ENCODE data around the gene ZSCAN12.

ZSCAN12 gene

DNA sequence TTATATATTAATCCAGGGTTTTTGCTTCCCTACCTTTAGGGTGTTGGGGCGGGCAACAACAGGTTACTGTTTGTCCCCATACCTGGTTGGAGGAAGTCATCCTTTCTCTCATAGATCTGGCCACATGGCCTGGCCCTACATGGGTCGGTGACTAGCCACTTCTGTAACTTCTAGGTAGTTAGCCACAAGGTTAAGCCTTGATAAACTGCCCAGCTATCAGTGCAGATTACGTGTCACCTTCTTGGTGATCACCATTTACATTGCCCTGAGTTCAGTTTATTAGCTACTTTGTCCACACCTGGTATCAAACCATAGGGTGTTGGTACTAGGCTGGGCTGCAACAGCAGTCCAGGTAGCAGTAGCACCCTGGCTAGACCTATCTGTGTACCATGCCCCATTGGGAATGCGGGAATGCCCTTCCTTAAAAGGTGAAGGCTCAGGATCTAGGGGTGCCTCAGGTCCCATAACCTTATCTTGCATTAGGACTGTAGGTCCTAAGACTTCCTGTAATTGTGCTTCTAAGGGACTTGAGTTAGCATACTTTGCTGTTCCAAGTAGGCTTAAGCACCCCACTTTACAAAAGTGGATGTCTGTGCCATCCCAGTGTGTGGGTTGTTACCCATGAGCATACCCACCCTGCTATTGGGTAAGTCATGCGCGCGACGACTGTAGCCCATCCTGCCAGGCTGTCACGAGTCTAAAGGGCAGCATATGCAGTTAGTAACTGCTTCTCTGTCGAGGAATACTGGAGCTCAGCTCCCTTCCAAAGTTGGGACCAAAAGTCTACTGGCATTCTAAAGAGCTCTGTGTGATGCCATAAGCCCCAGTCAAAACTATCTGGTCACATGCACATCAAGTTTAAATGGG is 44.6 kb downstream of the ZSCAN12 start:
- Histone ChIP-seq H3K79me2 (ENCODE audit: control insufficient read depth, insufficient read depth, low read length, unreplicated experiment) (peaks cover 48% of the 10 kb centered on the region), H2AFZ (ENCODE audit: low read length, unreplicated experiment) (peak overlapping the region; percentile 73), H3K4me1 (ENCODE audit: control insufficient read depth, insufficient read depth, low read length, unreplicated experiment) (peaks cover 30% of the 10 kb centered on the region), H3K4me3 (ENCODE audit: low read depth, low read length) (peak overlapping the region; percentile 90), H3K27me3 (ENCODE audit: insufficient read depth, low read length) (no peaks in the 10 kb centered on the region), H3K36me3 (ENCODE audit: insufficient read depth, low read length) (no peaks in the 10 kb centered on the region), H3K27ac (ENCODE audit: low read depth, low read length) (peak overlapping the region; percentile 47)

- Histone ChIP-seq H3K27ac (ENCODE audit: low read depth, low read length) (peak overlapping the region; percentile 47), H3K27me3 (ENCODE audit: insufficient read depth, low read length) (no peaks in the 10 kb centered on the region), H3K4me3 (ENCODE audit: low read depth, low read length) (no peak overlapping the region), H2AFZ (ENCODE audit: low read length, unreplicated experiment) (no peak overlapping the region), H3K36me3 (ENCODE audit: insufficient read depth, low read length) (no peaks in the 10 kb centered on the region), H3K4me1 (ENCODE audit: control insufficient read depth, insufficient read depth, low read length, unreplicated experiment) (peaks cover 30% of the 10 kb centered on the region), H3K79me2 (ENCODE audit: control insufficient read depth, insufficient read depth, low read length, unreplicated experiment) (peaks cover 49% of the 10 kb centered on the region)
Observed at GRCh38 chr6:28353981-28354676, 45.4 kb downstream of the ZSCAN12 start.

DNA sequence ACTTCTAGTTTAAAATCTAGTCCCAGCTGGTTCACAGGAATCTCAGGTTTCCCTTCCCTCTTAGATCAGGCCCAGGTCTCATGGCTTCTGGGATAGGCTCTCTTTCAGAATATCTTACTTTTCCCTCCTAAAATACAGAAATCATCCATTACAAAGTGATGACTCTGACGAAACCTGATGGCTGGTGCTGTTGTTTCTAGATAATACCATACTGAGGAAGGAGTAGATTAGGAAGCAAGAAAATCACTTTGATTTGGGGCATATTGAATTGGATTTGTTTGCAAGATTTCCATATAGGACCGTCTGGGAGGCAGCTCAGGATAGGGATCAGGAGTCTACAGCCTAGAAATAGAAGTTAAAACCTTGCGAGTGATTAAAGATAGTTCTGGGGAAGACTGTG is 46.2 kb downstream of the ZSCAN12 start:
- no peaks in the 10 kb centered on the region for H3K36me3 ChIP-seq (ENCODE audit: insufficient read depth, low read length)

GRCh38 chr6:28351493-28351925 is 48.0 kb downstream of the ZSCAN12 start:
- no peak overlapping the region for H3K27ac ChIP-seq (ENCODE audit: low read depth, low read length)
- H3K79me2 ChIP-seq (ENCODE audit: control insufficient read depth, insufficient read depth, low read length, unreplicated experiment): peaks cover 47% of the 10 kb centered on the region
- no peak overlapping the region for H2AFZ ChIP-seq (ENCODE audit: low read length, unreplicated experiment)
- H3K4me1 ChIP-seq (ENCODE audit: control insufficient read depth, insufficient read depth, low read length, unreplicated experiment): peaks cover 25% of the 10 kb centered on the region
- no peaks in the 10 kb centered on the region for H3K36me3 ChIP-seq (ENCODE audit: insufficient read depth, low read length)
- peak overlapping the region; percentile 95 for H3K4me3 ChIP-seq (ENCODE audit: low read depth, low read length)
- peaks cover 20% of the 10 kb centered on the region for H3K27me3 ChIP-seq (ENCODE audit: insufficient read depth, low read length)

More for the DNA sequence above, 46.2 kb downstream of the ZSCAN12 start:
- Histone ChIP-seq H2AFZ (ENCODE audit: low read length, unreplicated experiment) (no peak overlapping the region), H3K27me3 (ENCODE audit: insufficient read depth, low read length) (0 out of 2 replicates have a peak, but pooled peaks cover 1% of the 10 kb centered on the region), H3K79me2 (ENCODE audit: control insufficient read depth, insufficient read depth, low read length, unreplicated experiment) (peaks cover 49% of the 10 kb centered on the region), H3K4me1 (ENCODE audit: control insufficient read depth, insufficient read depth, low read length, unreplicated experiment) (peaks cover 30% of the 10 kb centered on the region), H3K27ac (ENCODE audit: low read depth, low read length) (no peak overlapping the region), H3K4me3 (ENCODE audit: low read depth, low read length) (no peak overlapping the region)

DNA sequence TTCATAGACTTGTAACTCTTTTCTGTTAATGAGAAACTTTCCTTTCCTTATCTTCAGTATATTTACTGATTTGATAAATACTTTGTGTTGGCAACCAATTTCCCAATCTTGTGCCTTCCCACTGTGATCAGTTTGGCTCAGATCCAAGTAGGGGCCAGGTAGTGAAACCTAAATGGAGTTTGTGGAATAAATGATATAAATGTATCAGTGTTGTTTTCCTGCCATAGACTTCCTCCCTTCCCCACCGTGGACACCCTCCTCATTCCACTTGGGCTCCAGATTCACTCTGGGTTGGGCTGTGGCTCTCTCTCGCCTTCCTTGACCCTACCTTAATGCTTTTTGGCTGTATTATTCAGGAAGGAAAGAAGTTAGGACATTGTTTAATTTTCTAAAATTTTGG is 48.5 kb downstream of the ZSCAN12 start:
- H3K27ac ChIP-seq (ENCODE audit: low read depth, low read length): no peak overlapping the region
- peaks cover 22% of the 10 kb centered on the region for H3K27me3 ChIP-seq (ENCODE audit: insufficient read depth, low read length)
- peaks cover 22% of the 10 kb centered on the region for H3K4me1 ChIP-seq (ENCODE audit: control insufficient read depth, insufficient read depth, low read length, unreplicated experiment)
- peak overlapping the region; percentile 95 for H3K4me3 ChIP-seq (ENCODE audit: low read depth, low read length)
- no peaks in the 10 kb centered on the region for H3K36me3 ChIP-seq (ENCODE audit: insufficient read depth, low read length)
- peak overlapping the region; percentile 98 for H2AFZ ChIP-seq (ENCODE audit: low read length, unreplicated experiment)
- peaks cover 47% of the 10 kb centered on the region for H3K79me2 ChIP-seq (ENCODE audit: control insufficient read depth, insufficient read depth, low read length, unreplicated experiment)

GRCh38 chr6:28349892-28350737 is 49.4 kb downstream of the ZSCAN12 start, which contains the start of gene ZKSCAN3:
Gene ZKSCAN3, plus strand, starts transcription at chr6:28349947. Its CDS starts 9,640 bp downstream, at chr6:28359587.
- Histone ChIP-seq H3K4me1 (ENCODE audit: control insufficient read depth, insufficient read depth, low read length, unreplicated experiment) (peaks cover 17% of the 10 kb centered on the region), H2AFZ (ENCODE audit: low read length, unreplicated experiment) (peak within 1 kb of the TSS; percentile 98), H3K4me3 (ENCODE audit: low read depth, low read length) (peak within 1 kb of the TSS; percentile 95), H3K27ac (ENCODE audit: low read depth, low read length) (no peak within 1 kb of the TSS), H3K36me3 (ENCODE audit: insufficient read depth, low read length) (no peaks in the 10 kb centered on the region), H3K27me3 (ENCODE audit: insufficient read depth, low read length) (peaks cover 31% of the 10 kb centered on the region), H3K79me2 (ENCODE audit: control insufficient read depth, insufficient read depth, low read length, unreplicated experiment) (peaks cover 47% of the 10 kb centered on the region)

- Histone ChIP-seq H3K4me3 (ENCODE audit: low read depth, low read length) (peak overlapping the region; percentile 95), H3K36me3 (ENCODE audit: insufficient read depth, low read length) (no peaks in the 10 kb centered on the region), H3K27ac (ENCODE audit: low read depth, low read length) (no peak overlapping the region), H3K27me3 (ENCODE audit: insufficient read depth, low read length) (peaks cover 38% of the 10 kb centered on the region), H3K4me1 (ENCODE audit: control insufficient read depth, insufficient read depth, low read length, unreplicated experiment) (peaks cover 12% of the 10 kb centered on the region), H2AFZ (ENCODE audit: low read length, unreplicated experiment) (peak overlapping the region; percentile 98), H3K79me2 (ENCODE audit: control insufficient read depth, insufficient read depth, low read length, unreplicated experiment) (peaks cover 42% of the 10 kb centered on the region)
Observed at GRCh38 chr6:28349344-28349891, 50.1 kb downstream of the ZSCAN12 start.

DNA sequence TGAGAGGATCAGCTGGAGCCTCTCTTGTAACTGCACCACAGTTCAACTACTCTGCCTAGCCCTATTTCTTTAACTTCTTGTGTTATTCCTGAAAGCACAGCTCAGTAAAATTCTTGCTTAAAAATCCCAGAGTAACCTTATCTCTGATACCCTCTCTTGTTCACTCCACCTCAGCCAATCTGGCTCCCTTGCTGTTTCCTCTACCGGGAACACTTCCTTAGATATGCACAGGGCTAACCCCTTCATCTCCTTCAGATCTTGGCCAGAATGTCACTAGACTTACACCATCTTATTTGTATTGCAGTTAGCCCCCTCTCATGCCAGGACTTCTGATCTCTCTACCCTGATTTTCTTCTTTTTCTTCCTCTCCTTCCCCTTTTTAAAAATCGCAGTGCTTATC is 52.4 kb downstream of the ZSCAN12 start:
- Histone ChIP-seq H3K79me2 (ENCODE audit: control insufficient read depth, insufficient read depth, low read length, unreplicated experiment) (peaks cover 22% of the 10 kb centered on the region), H3K36me3 (ENCODE audit: insufficient read depth, low read length) (no peaks in the 10 kb centered on the region), H3K27me3 (ENCODE audit: insufficient read depth, low read length) (peaks cover 53% of the 10 kb centered on the region), H3K4me1 (ENCODE audit: control insufficient read depth, insufficient read depth, low read length, unreplicated experiment) (peaks cover 12% of the 10 kb centered on the region), H3K4me3 (ENCODE audit: low read depth, low read length) (no peak overlapping the region), H3K27ac (ENCODE audit: low read depth, low read length) (no peak overlapping the region), H2AFZ (ENCODE audit: low read length, unreplicated experiment) (no peak overlapping the region)

DNA sequence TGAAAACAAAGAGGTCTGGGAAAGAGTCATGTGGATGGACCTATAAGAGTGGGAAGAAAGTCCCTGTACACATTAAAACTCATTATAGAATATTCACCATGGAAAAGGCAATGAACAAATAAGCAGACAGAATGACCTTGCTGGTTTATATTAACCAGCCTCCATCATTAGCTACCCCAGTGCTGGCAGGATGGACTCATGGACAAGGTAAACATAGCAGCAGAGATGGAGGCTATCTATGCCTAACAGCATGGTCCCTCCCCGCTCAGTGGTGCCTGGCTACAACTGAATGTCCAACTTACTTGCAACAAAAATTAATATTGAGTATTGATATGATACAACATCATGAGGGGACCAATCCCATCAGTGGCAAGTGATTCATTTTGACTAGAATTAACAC is 54.3 kb downstream of the ZSCAN12 start:
- no peak overlapping the region for H2AFZ ChIP-seq (ENCODE audit: low read length, unreplicated experiment)
- no peaks in the 10 kb centered on the region for H3K4me1 ChIP-seq (ENCODE audit: control insufficient read depth, insufficient read depth, low read length, unreplicated experiment)
- peaks cover 66% of the 10 kb centered on the region for H3K27me3 ChIP-seq (ENCODE audit: insufficient read depth, low read length)
- H3K79me2 ChIP-seq (ENCODE audit: control insufficient read depth, insufficient read depth, low read length, unreplicated experiment): peaks cover 4% of the 10 kb centered on the region
- H3K36me3 ChIP-seq (ENCODE audit: insufficient read depth, low read length): no peaks in the 10 kb centered on the region
- no peak overlapping the region for H3K4me3 ChIP-seq (ENCODE audit: low read depth, low read length)
- no peak overlapping the region for H3K27ac ChIP-seq (ENCODE audit: low read depth, low read length)
